ENCODE results near the gene FGFBP2. TPM values are rescaled to one million over a fixed set of nuclear protein-coding genes. Genes with fewer than 3 reads are reported as not detected.
A peak's percentile ranks its signal among the peaks of the same experiment; 100 is the strongest.

The FGFBP2 gene
- total RNA-seq, 1 donor: 0.36 TPM

GRCh38 chr4:15968551-15969300 is 5.8 kb upstream of the FGFBP2 start:
- Histone ChIP-seq H4K20me1 (ENCODE audit: insufficient read depth, low read length) (no peaks in the 10 kb centered on the region), H3K36me3 (ENCODE audit: insufficient read depth, low read length) (no peaks in the 10 kb centered on the region), H3K4me3 (ENCODE audit: insufficient read depth, low read length) (no peak overlapping the region), H3K9me3 (ENCODE audit: low read depth, low read length) (no peaks in the 10 kb centered on the region), H3K27ac (ENCODE audit: low read depth, low read length) (no peak overlapping the region), H3K27me3 (ENCODE audit: insufficient read depth, low read length) (peaks cover 25% of the 10 kb centered on the region), H3K4me1 (ENCODE audit: insufficient read depth, low read length) (no peaks in the 10 kb centered on the region), H2AFZ (ENCODE audit: low read length) (no peak overlapping the region), H3K79me2 (ENCODE audit: insufficient read depth, low read length) (no peaks in the 10 kb centered on the region), H3K4me2 (ENCODE audit: insufficient read depth, low read length) (no peak overlapping the region)
- TF ChIP-seq CTCF (IDR thresholded peaks at IDR 0.05; ENCODE audit: extremely low read depth, low read depth, low read length): no peak
- no peak for DNase-seq (ENCODE audit: insufficient read length, low spot score, missing footprints)

GRCh38 chr4:15965325-15965724 is 2.4 kb upstream of the FGFBP2 start:
- no peak overlapping the region for H3K27ac ChIP-seq (ENCODE audit: low read depth, low read length)
- H3K4me1 ChIP-seq (ENCODE audit: insufficient read depth, low read length): peaks cover 8% of the 10 kb centered on the region
- peaks cover 32% of the 10 kb centered on the region for H3K27me3 ChIP-seq (ENCODE audit: insufficient read depth, low read length)
- DNase-seq (ENCODE audit: insufficient read length, low spot score, missing footprints): no peak
- no peak for TF ChIP-seq CTCF (IDR thresholded peaks at IDR 0.05; ENCODE audit: extremely low read depth, low read depth, low read length)
- H2AFZ ChIP-seq (ENCODE audit: low read length): no peak overlapping the region
- H4K20me1 ChIP-seq (ENCODE audit: insufficient read depth, low read length): no peaks in the 10 kb centered on the region
- no peak overlapping the region for H3K4me2 ChIP-seq (ENCODE audit: insufficient read depth, low read length)
- H3K9me3 ChIP-seq (ENCODE audit: low read depth, low read length): no peaks in the 10 kb centered on the region
- H3K79me2 ChIP-seq (ENCODE audit: insufficient read depth, low read length): no peaks in the 10 kb centered on the region
- H3K4me3 ChIP-seq (ENCODE audit: insufficient read depth, low read length): no peak overlapping the region
- H3K36me3 ChIP-seq (ENCODE audit: insufficient read depth, low read length): no peaks in the 10 kb centered on the region

GRCh38 chr4:15964159-15964558 is 1.2 kb upstream of the FGFBP2 start:
- H2AFZ ChIP-seq (ENCODE audit: low read length): no peak overlapping the region
- H3K79me2 ChIP-seq (ENCODE audit: insufficient read depth, low read length): no peaks in the 10 kb centered on the region
- H3K27me3 ChIP-seq (ENCODE audit: insufficient read depth, low read length): peaks cover 39% of the 10 kb centered on the region
- TF ChIP-seq CTCF (IDR thresholded peaks at IDR 0.05; ENCODE audit: extremely low read depth, low read depth, low read length): peak; percentile 7
- no peak overlapping the region for H3K4me2 ChIP-seq (ENCODE audit: insufficient read depth, low read length)
- no peak for DNase-seq (ENCODE audit: insufficient read length, low spot score, missing footprints)
- H3K27ac ChIP-seq (ENCODE audit: low read depth, low read length): no peak overlapping the region
- peaks cover 8% of the 10 kb centered on the region for H3K4me1 ChIP-seq (ENCODE audit: insufficient read depth, low read length)
- no peaks in the 10 kb centered on the region for H3K36me3 ChIP-seq (ENCODE audit: insufficient read depth, low read length)
- no peaks in the 10 kb centered on the region for H3K9me3 ChIP-seq (ENCODE audit: low read depth, low read length)
- H3K4me3 ChIP-seq (ENCODE audit: insufficient read depth, low read length): no peak overlapping the region
- no peaks in the 10 kb centered on the region for H4K20me1 ChIP-seq (ENCODE audit: insufficient read depth, low read length)

- Histone ChIP-seq H3K9me3 (ENCODE audit: low read depth, low read length) (no peaks in the 10 kb centered on the region), H3K4me2 (ENCODE audit: insufficient read depth, low read length) (peak overlapping the region; percentile 14), H4K20me1 (ENCODE audit: insufficient read depth, low read length) (no peaks in the 10 kb centered on the region), H3K27me3 (ENCODE audit: insufficient read depth, low read length) (peaks cover 39% of the 10 kb centered on the region), H3K36me3 (ENCODE audit: insufficient read depth, low read length) (no peaks in the 10 kb centered on the region), H2AFZ (ENCODE audit: low read length) (peak overlapping the region; percentile 41), H3K27ac (ENCODE audit: low read depth, low read length) (no peak overlapping the region), H3K4me1 (ENCODE audit: insufficient read depth, low read length) (peaks cover 8% of the 10 kb centered on the region), H3K79me2 (ENCODE audit: insufficient read depth, low read length) (no peaks in the 10 kb centered on the region), H3K4me3 (ENCODE audit: insufficient read depth, low read length) (no peak overlapping the region)
- DNase-seq (ENCODE audit: insufficient read length, low spot score, missing footprints): no peak
- TF ChIP-seq CTCF (IDR thresholded peaks at IDR 0.05; ENCODE audit: extremely low read depth, low read depth, low read length): no peak
Measured at GRCh38 chr4:15963576-15963975, 601 bp upstream of the FGFBP2 start.

Measured in osteoblast (primary cell).